SK-N-SH (cell line): ENCODE results near the gene CSNK2A1. TPM values are rescaled to one million over a fixed set of nuclear protein-coding genes. Genes with fewer than 3 reads are reported as not detected.

ENCODE experiments used
- CTCF ChIA-PET: fragments of 300-600, 350-600 bp; formaldehyde crosslinking; extraction: SDS; loops from one replicate; lab custom pipeline; 2021; lab: Yijun Ruan, JAX
- POLR2A ChIA-PET: fragments of 350-600 bp; sonication (Branson Sonifier 250); formaldehyde crosslinking; extraction: SDS; loops from one replicate; lab custom pipeline; 2020; ENCODE audit warnings: antibody characterized with exemption, inconsistent platforms; lab: Yijun Ruan, JAX
- DNase-seq: peaks from one replicate; pipeline ENCODE4 v3.0.0; 2012
- H2AFZ ChIP-seq: fragments of 200-600 bp; sonication (generic); 2 replicates; pipeline ENCODE4 v1.8.1; 2016; ENCODE audit warnings: antibody characterized with exemption, mild to moderate bottlenecking, low read depth
- H3F3A ChIP-seq: fragments of 200-600 bp; sonication (generic); replicated peaks from 2 replicates; pipeline ENCODE3; 2016; ENCODE audit warnings: antibody characterized with exemption, mild to moderate bottlenecking; ENCODE audit not compliant: insufficient read depth
- H3K27ac ChIP-seq, 2 experiments: fragments of 200-500 bp in 1 of 2; fragments of 200-600 bp in 1 of 2; sonication (Bioruptor generic) in 1 of 2; sonication (generic), shearing (Covaris generic) in 1 of 2; 2 replicates each; pipeline versions ENCODE4 v1.5.1 to v1.6.1; 2014 to 2016; ENCODE audit warnings: low read depth in 2 of 2, inconsistent platforms in 1 of 2, low read length in 1 of 2, mild to moderate bottlenecking in 1 of 2, mixed read lengths in 1 of 2
- H3K27me3 ChIP-seq: fragments of 200-600 bp; sonication (generic), shearing (Covaris generic); 2 replicates; pipeline ENCODE4 v1.6.1; 2016; ENCODE audit warnings: mixed run types; ENCODE audit not compliant: insufficient read depth
- H3K36me3 ChIP-seq, 2 experiments: fragments of 200-500 bp in 1 of 2; fragments of 200-600 bp in 1 of 2; sonication (Bioruptor generic) in 1 of 2; sonication (generic) in 1 of 2; replicated peaks in 1 of 2; 2 replicates each; pipeline versions ENCODE3 to v1.5.1; 2014 to 2016; ENCODE audit warnings: low read length in 1 of 2, mild to moderate bottlenecking in 1 of 2; ENCODE audit not compliant: insufficient read depth in 2 of 2, control insufficient read depth in 1 of 2
- H3K4me1 ChIP-seq, 2 experiments: fragments of 200-500 bp in 1 of 2; fragments of 200-600 bp in 1 of 2; sonication (Bioruptor generic) in 1 of 2; sonication (generic), shearing (Covaris generic) in 1 of 2; 2 replicates each; pipeline versions ENCODE4 v1.5.1 to v1.6.1; 2014 to 2016; ENCODE audit warnings: low read depth in 1 of 2, low read length in 1 of 2, mixed run types in 1 of 2; ENCODE audit not compliant: insufficient read depth in 2 of 2, control insufficient read depth in 1 of 2
- H3K4me2 ChIP-seq: fragments of 200-600 bp; sonication (generic), shearing (Covaris generic); 2 replicates; pipeline ENCODE4 v1.6.1; 2017; ENCODE audit warnings: mixed run types
- H3K4me3 ChIP-seq, 2 experiments: fragments of 200-500 bp in 1 of 2; fragments of 200-600 bp in 1 of 2; sonication (Bioruptor generic) in 1 of 2; sonication (generic), shearing (Covaris generic) in 1 of 2; 2 replicates each; pipeline versions ENCODE4 v1.5.1 to v1.8.1; 2014 to 2016; ENCODE audit warnings: low read depth in 2 of 2, inconsistent platforms in 1 of 2, low read length in 1 of 2, mild to moderate bottlenecking in 1 of 2, mixed read lengths in 1 of 2, moderate library complexity in 1 of 2
- H3K79me2 ChIP-seq: fragments of 200-600 bp; sonication (generic); 2 replicates; pipeline ENCODE4 v1.8.1; 2017; ENCODE audit warnings: mild to moderate bottlenecking; ENCODE audit not compliant: insufficient read depth
- H3K9ac ChIP-seq: fragments of 200-600 bp; sonication (generic); 2 replicates; pipeline ENCODE4 v1.6.1; 2017; ENCODE audit warnings: mixed run types
- H3K9me2 ChIP-seq: fragments of 200-600 bp; sonication (generic); 2 replicates; pipeline ENCODE4 v1.6.1; 2017; ENCODE audit warnings: mixed run types
- H3K9me3 ChIP-seq: fragments of 200-600 bp; sonication (generic); 2 replicates; pipeline ENCODE4 v1.6.1; 2017; ENCODE audit warnings: mixed run types, mild to moderate bottlenecking, moderate library complexity
- H4K20me1 ChIP-seq: fragments of 200-600 bp; sonication (generic); 2 replicates; pipeline ENCODE4 v1.6.1; 2017; ENCODE audit warnings: mild to moderate bottlenecking, mixed run types; ENCODE audit not compliant: insufficient read depth
- CHD2 ChIP-seq: fragments of 150-350 bp; IDR thresholded peaks from 2 replicates; pipeline ENCODE4 v1.6.1; 2018; ENCODE audit warnings: low read length; ENCODE audit not compliant: partially characterized antibody
- MEF2A ChIP-seq: IDR thresholded peaks from 2 replicates; pipeline ENCODE4 v1.4.0; 2012; ENCODE audit warnings: low read depth, borderline replicate concordance
- RAD21 ChIP-seq: IDR thresholded peaks from 2 replicates; pipeline ENCODE4 v1.6.1; 2012; ENCODE audit warnings: mild to moderate bottlenecking, low read length
- SIN3A ChIP-seq: IDR thresholded peaks from 2 replicates; pipeline ENCODE4 v1.6.1; 2012; ENCODE audit warnings: low read depth, mild to moderate bottlenecking, low read length, moderate library complexity, borderline replicate concordance
- SMC3 ChIP-seq: IDR thresholded peaks from 2 replicates; pipeline ENCODE4 v1.6.1; 2012; ENCODE audit warnings: low read depth, low read length, improper control_type of control experiment
- TAF1 ChIP-seq: IDR thresholded peaks from 2 replicates; pipeline ENCODE4 v1.6.1; 2012; ENCODE audit warnings: low read depth, mild to moderate bottlenecking, low read length, moderate library complexity, borderline replicate concordance
- WGBS: methylation state at CpG from one replicate; pipeline ENCODE4 v1.1.6; 2017; ENCODE audit warnings: low lambda C conversion rate; 5-methylcytosine and 5-hydroxymethylcytosine counted together
- polyA plus RNA-seq, 3 experiments: library from polyadenylated mRNA; depleted of rRNA; stranded (reverse); fragments of >200 nt; gene quantifications; 2 replicates each; pipeline ENCODE4 v1.2.3, GENCODE V29; 2012
- TF ChIP-seq, protein P1 (sequence below): IDR thresholded peaks from 2 replicates; pipeline ENCODE4 v1.4.0; 2012; ENCODE audit warnings: low read depth
- TF ChIP-seq, protein P2 (sequence below): fragments of 150-350 bp; IDR thresholded peaks from 2 replicates; pipeline ENCODE4 v1.6.1; 2017; ENCODE audit warnings: antibody characterized with exemption, low read length, low read depth, borderline replicate concordance
- TF ChIP-seq, protein P3 (sequence below): IDR thresholded peaks from 2 replicates; pipeline ENCODE4 v1.4.0; 2012; ENCODE audit warnings: low read depth, borderline replicate concordance

The CSNK2A1 gene
- polyA plus RNA-seq, 1 of the 3 experiments (the other 2 are of a cell fraction), result 61.9 TPM

DNA sequence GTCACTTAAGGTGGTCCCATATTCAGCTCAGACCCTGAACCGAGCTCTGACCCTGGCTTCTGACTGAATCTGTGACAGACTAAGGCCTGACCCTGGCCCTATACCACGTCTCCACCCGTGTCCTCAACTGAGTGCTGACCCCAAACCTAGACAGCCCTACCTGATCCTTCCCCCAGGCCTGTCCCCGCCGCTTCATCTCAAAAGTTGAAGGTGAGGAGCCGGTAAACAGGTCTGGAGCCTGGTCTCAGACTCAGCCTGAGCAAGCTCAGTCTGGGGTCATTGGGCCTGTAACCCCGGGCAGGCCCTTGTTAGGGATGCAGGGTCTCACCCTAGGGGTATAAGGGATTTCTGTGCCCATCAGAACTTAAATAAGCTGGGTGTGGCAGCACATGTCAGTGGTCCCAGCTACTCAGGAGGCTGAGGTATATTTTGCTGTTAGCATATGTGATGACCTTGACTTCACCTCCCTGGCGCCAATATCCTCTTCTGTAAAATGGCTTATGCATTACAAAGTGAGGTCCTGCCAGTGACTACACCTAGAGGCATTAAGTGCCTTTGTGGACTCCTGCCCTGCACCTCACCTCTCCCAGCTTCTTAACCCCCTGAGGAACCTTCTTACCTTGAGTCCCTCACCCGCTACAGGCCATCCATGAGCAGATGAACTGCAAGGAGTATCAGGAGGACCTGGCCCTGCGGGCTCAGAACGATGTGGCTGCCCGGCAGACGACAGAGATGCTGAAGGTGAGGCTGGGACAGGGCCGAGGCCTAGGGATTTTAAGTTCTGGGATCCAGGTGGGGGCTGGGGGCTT is 115.5 kb downstream of the CSNK2A1 start:
- TF ChIP-seq CHD2 (no peak), RAD21 (no peak), MEF2A (no peak)
- TF ChIP-seq, protein P1, sequence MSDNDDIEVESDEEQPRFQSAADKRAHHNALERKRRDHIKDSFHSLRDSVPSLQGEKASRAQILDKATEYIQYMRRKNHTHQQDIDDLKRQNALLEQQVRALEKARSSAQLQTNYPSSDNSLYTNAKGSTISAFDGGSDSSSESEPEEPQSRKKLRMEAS, result no peak
- TF ChIP-seq, protein P2, sequence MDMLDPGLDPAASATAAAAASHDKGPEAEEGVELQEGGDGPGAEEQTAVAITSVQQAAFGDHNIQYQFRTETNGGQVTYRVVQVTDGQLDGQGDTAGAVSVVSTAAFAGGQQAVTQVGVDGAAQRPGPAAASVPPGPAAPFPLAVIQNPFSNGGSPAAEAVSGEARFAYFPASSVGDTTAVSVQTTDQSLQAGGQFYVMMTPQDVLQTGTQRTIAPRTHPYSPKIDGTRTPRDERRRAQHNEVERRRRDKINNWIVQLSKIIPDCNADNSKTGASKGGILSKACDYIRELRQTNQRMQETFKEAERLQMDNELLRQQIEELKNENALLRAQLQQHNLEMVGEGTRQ, result no peak
- TF ChIP-seq, protein P3, sequence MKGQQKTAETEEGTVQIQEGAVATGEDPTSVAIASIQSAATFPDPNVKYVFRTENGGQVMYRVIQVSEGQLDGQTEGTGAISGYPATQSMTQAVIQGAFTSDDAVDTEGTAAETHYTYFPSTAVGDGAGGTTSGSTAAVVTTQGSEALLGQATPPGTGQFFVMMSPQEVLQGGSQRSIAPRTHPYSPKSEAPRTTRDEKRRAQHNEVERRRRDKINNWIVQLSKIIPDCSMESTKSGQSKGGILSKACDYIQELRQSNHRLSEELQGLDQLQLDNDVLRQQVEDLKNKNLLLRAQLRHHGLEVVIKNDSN, result no peak
- H3K4me2 ChIP-seq, result no peak overlapping the region
- H3K9me3 ChIP-seq, result no peaks in the 10 kb centered on the region
- ChIA-PET CTCF (interaction anchor here (0.6 to 6.8 kb wide), 5 partner anchors 9 to 311 kb away, joined by 3 to 94 read pairs (median 3); no protein-coding TSS in a partner anchor), POLR2A (interaction anchor here (0.8 kb wide), 2 partner anchors 15 to 47 kb away, joined by 3 read pairs; partner anchors contain the start of gene TRIB3)
- H4K20me1 ChIP-seq, result peaks cover 3% of the 10 kb centered on the region; the same call in 1 of the 2 replicates
- H3K27ac ChIP-seq, result no peak overlapping the region
- DNase-seq, result no peak
- peaks cover 9% of the 10 kb centered on the region for H3F3A ChIP-seq
- WGBS, result 98% methylated on average over 13 of the region's 14 CpGs
- no peak overlapping the region for H3K4me3 ChIP-seq
- no peak overlapping the region for H3K9ac ChIP-seq
- H3K9me2 ChIP-seq, result no peaks in the 10 kb centered on the region
- H2AFZ ChIP-seq, result no peak overlapping the region
- peaks cover 34 to 66% of the 10 kb centered on the region in 2 experiments for H3K36me3 ChIP-seq
- peaks cover 0 to 5% of the 10 kb centered on the region in 2 experiments; a peak in 1 of 4 replicates for H3K4me1 ChIP-seq
- no peaks in the 10 kb centered on the region for H3K79me2 ChIP-seq
- no peaks in the 10 kb centered on the region for H3K27me3 ChIP-seq

DNA sequence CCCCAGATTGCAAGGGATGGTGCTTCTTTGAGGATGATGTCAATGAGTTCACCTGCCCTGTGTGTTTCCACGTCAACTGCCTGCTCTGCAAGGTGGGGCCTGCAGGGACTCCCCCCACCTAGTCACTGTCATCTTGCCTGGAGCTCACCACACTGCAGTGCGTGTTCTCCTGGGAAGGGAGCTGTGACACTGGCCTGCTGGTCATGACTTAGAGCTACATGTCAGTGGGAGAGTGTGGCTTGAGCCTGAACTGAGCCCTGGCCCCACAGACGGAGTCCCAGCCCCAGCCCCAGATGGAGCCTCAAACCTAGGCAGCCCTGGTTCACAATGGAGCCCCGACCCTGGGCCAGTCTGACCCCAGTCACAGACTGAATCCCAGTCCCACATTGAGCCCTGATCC is 116.2 kb downstream of the CSNK2A1 start:
- H4K20me1 ChIP-seq, result peaks cover 3% of the 10 kb centered on the region; the same call in 1 of the 2 replicates
- no peak overlapping the region for H3K9ac ChIP-seq
- DNase-seq, result no peak
- no peak for TF ChIP-seq SIN3A
- no peak for TF ChIP-seq SMC3
- TF ChIP-seq TAF1, result no peak
- TF ChIP-seq, protein P1, result no peak
- TF ChIP-seq MEF2A, result no peak
- CTCF ChIA-PET, result interaction anchor here (0.7 to 6.8 kb wide), 4 partner anchors 9 to 312 kb away, joined by 3 to 94 read pairs (median 4); no protein-coding TSS in a partner anchor
- H3K27ac ChIP-seq, result no peak overlapping the region
- H3K27me3 ChIP-seq, result no peaks in the 10 kb centered on the region
- H3K9me2 ChIP-seq, result no peaks in the 10 kb centered on the region
- H3F3A ChIP-seq, result peaks cover 8% of the 10 kb centered on the region
- no peaks in the 10 kb centered on the region for H3K9me3 ChIP-seq
- no peak overlapping the region for H2AFZ ChIP-seq
- no peak overlapping the region for H3K4me3 ChIP-seq
- H3K4me2 ChIP-seq, result no peak overlapping the region
- H3K36me3 ChIP-seq, result peaks cover 34 to 60% of the 10 kb centered on the region in 2 experiments
- POLR2A ChIA-PET, result interaction anchor here (0.8 kb wide), 2 partner anchors 15 to 47 kb away, joined by 3 read pairs; partner anchors contain the start of gene TRIB3
- H3K4me1 ChIP-seq, result peaks cover 0 to 5% of the 10 kb centered on the region in 2 experiments; a peak in 1 of 4 replicates
- no peaks in the 10 kb centered on the region for H3K79me2 ChIP-seq
- 100% methylated on average over 2 of the region's 4 CpGs for WGBS
